ENCODE data around the gene FIS1. TPM values are rescaled to one million over a fixed set of nuclear protein-coding genes. Genes with fewer than 3 reads are reported as not detected.

FIS1 gene
- total RNA-seq, 1 donor from 2014 or later = 142 TPM

GRCh38 chr7:101223528-101223927 lies 21.4 kb downstream of the FIS1 start:
- Mint-ChIP-seq H3K36me3 (ENCODE audit: unreplicated experiment) (peaks cover 27% of the 10 kb centered on the region), H3K9me3 (ENCODE audit: unreplicated experiment) (no peaks in the 10 kb centered on the region), H3K27ac (ENCODE audit: unreplicated experiment) (no peak overlapping the region), H3K4me3 (ENCODE audit: unreplicated experiment) (no peak overlapping the region), H3K4me1 (ENCODE audit: unreplicated experiment) (peaks cover 18% of the 10 kb centered on the region), H3K27me3 (ENCODE audit: unreplicated experiment) (no peaks in the 10 kb centered on the region)
- no peak for DNase-seq (ENCODE audit: extremely low spot score, unreplicated experiment)
- no peak for TF ChIP-seq CTCF (IDR thresholded peaks at IDR 0.05)

- H3K27ac Mint-ChIP-seq (ENCODE audit: unreplicated experiment) = peak overlapping the region; percentile 34
- no peaks in the 10 kb centered on the region for H3K27me3 Mint-ChIP-seq (ENCODE audit: unreplicated experiment)
Measured at GRCh38 chr7:101222275-101222830, 22.5 kb downstream of the FIS1 start.

DNA sequence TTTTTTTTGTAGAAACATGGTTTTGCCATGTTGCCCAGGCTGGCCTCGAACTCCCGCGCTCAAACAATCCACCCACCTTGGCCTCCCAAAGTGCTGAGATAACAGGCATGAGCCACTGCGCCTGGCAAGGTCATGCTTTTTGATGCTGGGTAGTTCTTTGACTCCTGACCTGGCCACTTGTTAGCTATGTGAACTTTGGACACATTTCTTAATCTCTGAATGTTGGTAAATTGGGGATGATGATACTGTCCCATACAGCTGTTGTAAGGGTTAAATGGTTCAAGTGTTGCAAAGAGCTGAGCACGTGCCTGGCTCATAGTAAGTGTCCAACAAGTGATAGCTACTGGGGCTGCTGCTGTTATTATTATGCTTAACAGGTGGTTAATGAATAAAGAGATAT lies 24.6 kb downstream of the FIS1 start:
- DNase-seq (ENCODE audit: extremely low spot score, unreplicated experiment) = no peak
- no peak overlapping the region for H3K4me3 Mint-ChIP-seq (ENCODE audit: unreplicated experiment)
- H3K27ac Mint-ChIP-seq (ENCODE audit: unreplicated experiment) = no peak overlapping the region
- no peak for TF ChIP-seq CTCF (IDR thresholded peaks at IDR 0.05)
- peaks cover 21% of the 10 kb centered on the region for H3K36me3 Mint-ChIP-seq (ENCODE audit: unreplicated experiment)
- no peaks in the 10 kb centered on the region for H3K9me3 Mint-ChIP-seq (ENCODE audit: unreplicated experiment)
- H3K27me3 Mint-ChIP-seq (ENCODE audit: unreplicated experiment) = no peaks in the 10 kb centered on the region
- peaks cover 35% of the 10 kb centered on the region for H3K4me1 Mint-ChIP-seq (ENCODE audit: unreplicated experiment)

More at GRCh38 chr7:101222275-101222830, 22.5 kb downstream of the FIS1 start:
- no peak for DNase-seq (ENCODE audit: extremely low spot score, unreplicated experiment)
- peaks cover 23% of the 10 kb centered on the region for H3K36me3 Mint-ChIP-seq (ENCODE audit: unreplicated experiment)
- TF ChIP-seq CTCF (IDR thresholded peaks at IDR 0.05) = no peak
- H3K4me3 Mint-ChIP-seq (ENCODE audit: unreplicated experiment) = no peak overlapping the region
- H3K4me1 Mint-ChIP-seq (ENCODE audit: unreplicated experiment) = peaks cover 21% of the 10 kb centered on the region
- H3K9me3 Mint-ChIP-seq (ENCODE audit: unreplicated experiment) = no peaks in the 10 kb centered on the region

GRCh38 chr7:101218236-101219125 lies 26.4 kb downstream of the FIS1 start:
- no peaks in the 10 kb centered on the region for H3K9me3 Mint-ChIP-seq (ENCODE audit: unreplicated experiment)
- no peaks in the 10 kb centered on the region for H3K27me3 Mint-ChIP-seq (ENCODE audit: unreplicated experiment)
- peaks cover 41% of the 10 kb centered on the region for H3K4me1 Mint-ChIP-seq (ENCODE audit: unreplicated experiment)
- peak overlapping the region; percentile 88 for H3K27ac Mint-ChIP-seq (ENCODE audit: unreplicated experiment)
- H3K4me3 Mint-ChIP-seq (ENCODE audit: unreplicated experiment) = peak overlapping the region; percentile 98
- TF ChIP-seq CTCF (IDR thresholded peaks at IDR 0.05) = no peak
- peaks cover 10% of the 10 kb centered on the region for H3K36me3 Mint-ChIP-seq (ENCODE audit: unreplicated experiment)
- DNase-seq (ENCODE audit: extremely low spot score, unreplicated experiment) = no peak

All from osteocyte (in vitro differentiated cells).